BLaER1 (cell line): Measurements from ENCODE around the gene WDR13.
"Not testable (repeated sequence)": the region's sequence is repeated elsewhere in the genome, so short reads cannot be mapped to it uniquely, and the experiment has no call there.

Source experiments
- H3K27ac ChIP-seq: shearing (Covaris generic); formaldehyde crosslinking; 2 replicates; pipeline ENCODE4 v1.8.1; 2022
- H3K27me3 ChIP-seq: shearing (Covaris generic); formaldehyde crosslinking; 2 replicates; pipeline ENCODE4 v1.8.1; 2022
- H3K36me3 ChIP-seq: shearing (Covaris generic); formaldehyde crosslinking; 2 replicates; pipeline ENCODE4 v1.8.1; 2022
- H3K4me1 ChIP-seq: shearing (Covaris generic); formaldehyde crosslinking; 2 replicates; pipeline ENCODE4 v1.8.1; 2022
- H3K4me2 ChIP-seq: shearing (Covaris generic); formaldehyde crosslinking; 2 replicates; pipeline ENCODE4 v1.8.1; 2022
- H3K4me3 ChIP-seq: shearing (Covaris generic); formaldehyde crosslinking; 2 replicates; pipeline ENCODE4 v1.8.1; 2022
- H3K9ac ChIP-seq: shearing (Covaris generic); formaldehyde crosslinking; 2 replicates; pipeline ENCODE4 v1.8.1; 2022
- H3K9me3 ChIP-seq: shearing (Covaris generic); formaldehyde crosslinking; 2 replicates; pipeline ENCODE4 v1.8.1; 2022
- H4K20me1 ChIP-seq: shearing (Covaris generic); formaldehyde crosslinking; 2 replicates; pipeline ENCODE4 v1.8.1; 2022
- Cebpa-rat ChIP-seq: shearing (Covaris generic); IDR thresholded peaks from 2 replicates; pipeline ENCODE4 v1.8.1; 2022

WDR13 gene

GRCh38 chrX:48648336-48648751, 51.1 kb downstream of the WDR13 start:
- TF ChIP-seq Cebpa-rat = no peak
- no peak overlapping the region for H3K9ac ChIP-seq
- H3K9me3 ChIP-seq = no peaks in the 10 kb centered on the region
- no peaks in the 10 kb centered on the region for H4K20me1 ChIP-seq
- H3K27me3 ChIP-seq = peaks cover 68% of the 10 kb centered on the region
- no peaks in the 10 kb centered on the region for H3K4me1 ChIP-seq
- H3K27ac ChIP-seq = no peak overlapping the region
- no peaks in the 10 kb centered on the region for H3K36me3 ChIP-seq
- H3K4me3 ChIP-seq = no peak overlapping the region
- H3K4me2 ChIP-seq = no peak overlapping the region

- no peaks in the 10 kb centered on the region for H3K36me3 ChIP-seq
- no peak overlapping the region for H3K9ac ChIP-seq
- no peak for TF ChIP-seq Cebpa-rat
- H3K4me3 ChIP-seq = no peak overlapping the region
- no peak overlapping the region for H3K4me2 ChIP-seq
- no peaks in the 10 kb centered on the region for H3K4me1 ChIP-seq
- no peaks in the 10 kb centered on the region for H4K20me1 ChIP-seq
- H3K9me3 ChIP-seq = no peaks in the 10 kb centered on the region
- H3K27me3 ChIP-seq = peaks cover 70% of the 10 kb centered on the region
- H3K27ac ChIP-seq = no peak overlapping the region
These were observed 51.8 kb downstream of the WDR13 start for GRCh38 chrX:48649102-48649501.

DNA sequence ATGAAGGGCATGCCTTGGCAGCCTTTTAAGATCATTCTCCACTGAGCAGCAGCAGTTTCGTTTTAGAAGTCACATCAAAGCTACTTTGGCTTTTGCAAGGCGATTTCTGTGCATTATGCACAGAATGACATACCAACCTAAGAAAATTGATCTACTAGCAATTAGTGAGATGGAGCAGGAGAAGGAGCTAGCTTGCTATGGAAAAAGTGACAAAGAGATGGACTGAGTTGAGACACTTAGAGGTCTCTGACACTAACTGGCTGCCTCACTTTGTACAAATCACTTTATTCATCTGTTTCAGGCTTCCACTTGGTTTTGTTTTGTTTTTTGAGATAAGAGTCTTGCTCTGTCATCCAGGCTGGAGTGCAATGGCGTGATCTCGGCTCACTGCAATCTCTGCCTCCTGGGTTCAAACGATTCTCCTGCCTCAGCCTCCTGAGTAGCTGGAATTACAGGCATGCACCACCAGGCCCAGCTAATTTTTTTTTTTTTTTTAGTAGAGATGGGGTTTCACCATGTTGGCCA, 54.8 kb downstream of the WDR13 start:
- not testable (repeated sequence) for H3K27ac ChIP-seq, H3K4me2 ChIP-seq, H3K36me3 ChIP-seq, H3K9ac ChIP-seq, H4K20me1 ChIP-seq, H3K9me3 ChIP-seq, H3K4me1 ChIP-seq, H3K4me3 ChIP-seq
- peaks cover 68% of the 10 kb centered on the region for H3K27me3 ChIP-seq

DNA sequence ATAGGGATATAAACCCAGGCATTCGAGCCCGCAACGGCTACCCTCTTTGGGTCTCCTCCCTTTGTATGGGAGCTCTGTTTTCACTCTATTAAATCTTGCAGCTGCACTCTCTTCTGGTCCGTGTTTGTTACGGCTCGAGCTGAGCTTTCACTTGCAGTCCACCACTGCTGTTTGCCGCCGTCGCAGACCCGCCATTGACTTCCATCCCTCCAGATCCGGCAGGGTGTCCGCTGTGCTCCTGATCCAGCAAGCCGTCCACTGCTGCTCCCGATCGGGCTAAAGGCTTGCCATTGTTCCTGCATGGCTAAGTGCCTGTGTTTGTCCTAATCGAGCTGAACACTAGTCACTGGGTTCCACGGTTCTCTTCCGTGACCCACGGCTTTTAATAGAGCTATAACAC, 57.5 kb downstream of the WDR13 start:
- not testable (repeated sequence) for H4K20me1 ChIP-seq, H3K27ac ChIP-seq, H3K4me1 ChIP-seq, H3K4me2 ChIP-seq, H3K4me3 ChIP-seq, H3K9ac ChIP-seq, H3K36me3 ChIP-seq, H3K9me3 ChIP-seq
- H3K27me3 ChIP-seq = peaks cover 53% of the 10 kb centered on the region
